Loucy (cell line): Measurements from ENCODE around the gene DNM3.

Experiments used
- H2AFZ ChIP-seq: fragments of 200-600 bp; sonication (generic); 2 replicates; pipeline ENCODE4 v1.6.0; 2016; ENCODE audit warnings: antibody characterized with exemption, mild to moderate bottlenecking, low read length, moderate library complexity
- H3F3A ChIP-seq: fragments of 200-600 bp; 2 replicates; pipeline ENCODE4 v1.6.0; 2016; ENCODE audit warnings: antibody characterized with exemption, low read depth, mild to moderate bottlenecking
- H3K27me3 ChIP-seq: fragments of 200-600 bp; sonication (generic); 2 replicates; pipeline ENCODE4 v1.6.1; 2014; ENCODE audit warnings: low read length, mild to moderate bottlenecking; ENCODE audit not compliant: insufficient read depth, poor library complexity, severe bottlenecking
- H3K36me3 ChIP-seq: fragments of 200-600 bp; sonication (generic); 2 replicates; pipeline ENCODE4 v1.6.1; 2016; ENCODE audit warnings: low read length; ENCODE audit not compliant: insufficient read depth
- H3K4me1 ChIP-seq: fragments of 200-600 bp; sonication (generic); 2 replicates; pipeline ENCODE4 v1.5.1; 2014; ENCODE audit warnings: low read length, mild to moderate bottlenecking; ENCODE audit not compliant: insufficient read depth, poor library complexity, severe bottlenecking
- H3K4me2 ChIP-seq: fragments of 200-600 bp; sonication (generic); 2 replicates; pipeline ENCODE4 v1.6.0; 2014; ENCODE audit warnings: antibody characterized with exemption, low read length, low read depth, mild to moderate bottlenecking; ENCODE audit not compliant: poor library complexity, severe bottlenecking
- H3K4me3 ChIP-seq: fragments of 200-600 bp; sonication (generic); 2 replicates; pipeline ENCODE4 v1.5.1; 2014; ENCODE audit warnings: low read length, mild to moderate bottlenecking, mixed read lengths; ENCODE audit not compliant: poor library complexity, severe bottlenecking
- H3K79me2 ChIP-seq: fragments of 200-600 bp; sonication (generic); 2 replicates; pipeline ENCODE4 v1.6.1; 2014; ENCODE audit warnings: low read length; ENCODE audit not compliant: insufficient read depth
- H3K9ac ChIP-seq: fragments of 200-600 bp; sonication (generic); 2 replicates; pipeline ENCODE4 v1.6.0; 2014; ENCODE audit warnings: mild to moderate bottlenecking, low read depth, low read length, moderate library complexity; ENCODE audit not compliant: poor library complexity, severe bottlenecking
- H3K9me2 ChIP-seq: fragments of 200-600 bp; sonication (generic); replicated peaks from 2 replicates; pipeline ENCODE4 v1.6.1; 2016; ENCODE audit warnings: low read depth, low read length, mixed read lengths
- H3K9me3 ChIP-seq: fragments of 200-600 bp; sonication (generic); 2 replicates; pipeline ENCODE4 v1.6.1; 2014; ENCODE audit warnings: mild to moderate bottlenecking, antibody characterized with exemption, low read length, low read depth; ENCODE audit not compliant: insufficient read depth
- H4K20me1 ChIP-seq: fragments of 200-600 bp; sonication (generic); 2 replicates; pipeline ENCODE4 v1.6.0; 2014; ENCODE audit warnings: antibody characterized with exemption, low read length, mild to moderate bottlenecking; ENCODE audit not compliant: insufficient read depth, poor library complexity, severe bottlenecking
- CTCF ChIP-seq: fragments of 200-600 bp; sonication (generic); conservative IDR thresholded peaks from 2 replicates; pipeline ENCODE4 v1.5.1; 2014; ENCODE audit warnings: mild to moderate bottlenecking, antibody characterized with exemption, low read length
- EZH2phosphoT487 ChIP-seq: fragments of 200-600 bp; IDR thresholded peaks from 2 replicates; pipeline ENCODE4 v1.6.1; 2018; ENCODE audit warnings: antibody characterized with exemption, mild to moderate bottlenecking, moderate library complexity, borderline replicate concordance

The DNM3 gene

GRCh38 chr1:172095846-172096245 lies 254.5 kb downstream of the DNM3 start:
- H3K4me2 ChIP-seq = no peak overlapping the region
- H3K27me3 ChIP-seq = no peaks in the 10 kb centered on the region

GRCh38 chr1:172105230-172105629 lies 263.9 kb downstream of the DNM3 start:
- Histone ChIP-seq H3K4me2 (no peak overlapping the region), H3K27me3 (no peaks in the 10 kb centered on the region), H3K36me3 (no peaks in the 10 kb centered on the region), H3K4me1 (no peaks in the 10 kb centered on the region), H3K79me2 (no peaks in the 10 kb centered on the region), H3K9me3 (no peaks in the 10 kb centered on the region), H2AFZ (no peak overlapping the region), H3K4me3 (no peak overlapping the region), H3K9ac (no peak overlapping the region), H4K20me1 (no peaks in the 10 kb centered on the region), H3K9me2 (no peaks in the 10 kb centered on the region), H3F3A (no peaks in the 10 kb centered on the region)
- TF ChIP-seq CTCF = no peak
- no peak for TF ChIP-seq EZH2phosphoT487

More at GRCh38 chr1:172095846-172096245, 254.5 kb downstream of the DNM3 start:
- no peak overlapping the region for H3K4me3 ChIP-seq
- H2AFZ ChIP-seq = no peak overlapping the region
- H3F3A ChIP-seq = no peaks in the 10 kb centered on the region
- H3K36me3 ChIP-seq = no peaks in the 10 kb centered on the region
- no peaks in the 10 kb centered on the region for H3K9me3 ChIP-seq
- no peaks in the 10 kb centered on the region for H3K79me2 ChIP-seq
- no peaks in the 10 kb centered on the region for H3K9me2 ChIP-seq
- no peaks in the 10 kb centered on the region for H4K20me1 ChIP-seq
- H3K4me1 ChIP-seq = no peaks in the 10 kb centered on the region
- TF ChIP-seq EZH2phosphoT487 (no peak), CTCF (no peak)
- no peak overlapping the region for H3K9ac ChIP-seq

- no peaks in the 10 kb centered on the region for H3K4me1 ChIP-seq
- H3K79me2 ChIP-seq = no peaks in the 10 kb centered on the region
- H3K9me2 ChIP-seq = no peaks in the 10 kb centered on the region
- H4K20me1 ChIP-seq = no peaks in the 10 kb centered on the region
- H3K4me3 ChIP-seq = no peak overlapping the region
- no peaks in the 10 kb centered on the region for H3K27me3 ChIP-seq
- no peak overlapping the region for H2AFZ ChIP-seq
- no peak overlapping the region for H3K4me2 ChIP-seq
- no peaks in the 10 kb centered on the region for H3F3A ChIP-seq
- no peaks in the 10 kb centered on the region for H3K9me3 ChIP-seq
- H3K36me3 ChIP-seq = no peaks in the 10 kb centered on the region
- H3K9ac ChIP-seq = no peak overlapping the region
- TF ChIP-seq EZH2phosphoT487 (no peak), CTCF (no peak)
Observed at GRCh38 chr1:172107316-172107975, 266.1 kb downstream of the DNM3 start.
